OCI-LY3 (cell line): ENCODE results near the gene SPRR2F.

ENCODE experiments used
- H2AFZ ChIP-seq: fragments of 200-600, 300-600 bp; shearing (Covaris generic); 2 replicates; pipeline ENCODE4 v1.6.0; 2014; ENCODE audit warnings: antibody characterized with exemption, low read depth, low read length
- H3K27ac ChIP-seq: fragments of 200-600, 300-600 bp; sonication (generic); 2 replicates; pipeline ENCODE4 v1.5.1; 2014; ENCODE audit warnings: mild to moderate bottlenecking, low read length, moderate library complexity, mixed read lengths
- H3K27me3 ChIP-seq: fragments of 200-600, 300-600 bp; sonication (generic); 2 replicates; pipeline ENCODE4 v1.6.1; 2014; ENCODE audit warnings: low read depth, low read length, mixed read lengths
- H3K36me3 ChIP-seq: fragments of 200-600, 300-600 bp; sonication (generic); replicated peaks from 2 replicates; pipeline ENCODE3; 2014; ENCODE audit warnings: low read depth, low read length, mixed read lengths
- H3K4me1 ChIP-seq: fragments of 300-600, 200-600 bp; sonication (generic); 2 replicates; pipeline ENCODE4 v1.6.1; 2014; ENCODE audit warnings: low read length, mixed read lengths
- H3K4me2 ChIP-seq: fragments of 200-600, 300-600 bp; sonication (generic); 2 replicates; pipeline ENCODE4 v1.6.1; 2014; ENCODE audit warnings: low read length, mixed read lengths
- H3K4me3 ChIP-seq: fragments of 300-600, 200-600 bp; sonication (generic); 2 replicates; pipeline ENCODE4 v1.5.1; 2014; ENCODE audit warnings: antibody characterized with exemption, mild to moderate bottlenecking, low read length, moderate library complexity
- H3K79me2 ChIP-seq: fragments of 300-600, 200-600 bp; shearing (Covaris generic); 2 replicates; pipeline ENCODE4 v1.6.1; 2014; ENCODE audit warnings: mild to moderate bottlenecking, low read length, mixed read lengths
- H3K9ac ChIP-seq: fragments of 300-600, 200-600 bp; shearing (Covaris generic); 2 replicates; pipeline ENCODE4 v1.6.0; 2014; ENCODE audit warnings: mild to moderate bottlenecking, low read length, moderate library complexity
- H3K9me3 ChIP-seq: fragments of 200-600, 300-600 bp; shearing (Covaris generic); 2 replicates; pipeline ENCODE4 v1.6.1; 2014; ENCODE audit warnings: low read length, mixed read lengths; ENCODE audit not compliant: insufficient read depth
- H4K20me1 ChIP-seq: fragments of 200-600, 300-600 bp; sonication (generic); 2 replicates; pipeline ENCODE4 v1.6.1; 2016; ENCODE audit warnings: low read length, mixed read lengths; ENCODE audit not compliant: insufficient read depth
- EZH2phosphoT487 ChIP-seq: fragments of 200-600 bp; shearing (Covaris generic); IDR thresholded peaks from 2 replicates; pipeline ENCODE4 v1.6.1; 2018; ENCODE audit warnings: antibody characterized with exemption, mixed run types, low read depth
- TF ChIP-seq, protein P1 (sequence below): fragments of 200-600, 300-600 bp; sonication (generic); IDR thresholded peaks from 2 replicates; pipeline ENCODE4 v1.5.1; 2014; ENCODE audit warnings: antibody characterized with exemption, low read length, low read depth

Gene SPRR2F

DNA sequence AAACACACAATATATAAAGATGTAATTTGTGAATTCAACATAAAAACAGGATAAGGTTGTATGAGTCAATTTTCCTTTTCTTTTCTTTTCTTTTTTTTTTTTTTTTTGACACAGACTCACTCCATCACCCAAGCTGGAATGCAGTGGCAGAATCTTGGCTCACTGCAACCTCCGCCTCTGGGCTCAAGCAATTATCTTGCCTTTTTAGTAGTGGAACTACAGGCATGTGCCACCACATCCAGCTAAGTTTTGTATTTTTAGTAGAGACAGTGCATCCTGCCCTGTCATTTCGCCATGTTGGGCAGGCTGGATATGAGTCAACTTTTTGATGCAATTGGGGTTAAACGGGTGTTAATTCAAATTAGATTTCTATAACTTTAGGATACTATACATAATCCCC is 31.6 kb downstream of the SPRR2F start:
- H3K9me3 ChIP-seq, result no peaks in the 10 kb centered on the region
- H3K27me3 ChIP-seq, result peaks cover 22% of the 10 kb centered on the region
- no peak overlapping the region for H3K27ac ChIP-seq
- no peak overlapping the region for H2AFZ ChIP-seq
- no peaks in the 10 kb centered on the region for H4K20me1 ChIP-seq
- no peaks in the 10 kb centered on the region for H3K4me1 ChIP-seq
- no peaks in the 10 kb centered on the region for H3K79me2 ChIP-seq
- H3K36me3 ChIP-seq, result no peaks in the 10 kb centered on the region
- H3K4me3 ChIP-seq, result no peak overlapping the region
- no peak overlapping the region for H3K9ac ChIP-seq
- TF ChIP-seq, protein P1, sequence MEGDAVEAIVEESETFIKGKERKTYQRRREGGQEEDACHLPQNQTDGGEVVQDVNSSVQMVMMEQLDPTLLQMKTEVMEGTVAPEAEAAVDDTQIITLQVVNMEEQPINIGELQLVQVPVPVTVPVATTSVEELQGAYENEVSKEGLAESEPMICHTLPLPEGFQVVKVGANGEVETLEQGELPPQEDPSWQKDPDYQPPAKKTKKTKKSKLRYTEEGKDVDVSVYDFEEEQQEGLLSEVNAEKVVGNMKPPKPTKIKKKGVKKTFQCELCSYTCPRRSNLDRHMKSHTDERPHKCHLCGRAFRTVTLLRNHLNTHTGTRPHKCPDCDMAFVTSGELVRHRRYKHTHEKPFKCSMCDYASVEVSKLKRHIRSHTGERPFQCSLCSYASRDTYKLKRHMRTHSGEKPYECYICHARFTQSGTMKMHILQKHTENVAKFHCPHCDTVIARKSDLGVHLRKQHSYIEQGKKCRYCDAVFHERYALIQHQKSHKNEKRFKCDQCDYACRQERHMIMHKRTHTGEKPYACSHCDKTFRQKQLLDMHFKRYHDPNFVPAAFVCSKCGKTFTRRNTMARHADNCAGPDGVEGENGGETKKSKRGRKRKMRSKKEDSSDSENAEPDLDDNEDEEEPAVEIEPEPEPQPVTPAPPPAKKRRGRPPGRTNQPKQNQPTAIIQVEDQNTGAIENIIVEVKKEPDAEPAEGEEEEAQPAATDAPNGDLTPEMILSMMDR, result no peak
- no peak for TF ChIP-seq EZH2phosphoT487
- H3K4me2 ChIP-seq, result no peak overlapping the region

DNA sequence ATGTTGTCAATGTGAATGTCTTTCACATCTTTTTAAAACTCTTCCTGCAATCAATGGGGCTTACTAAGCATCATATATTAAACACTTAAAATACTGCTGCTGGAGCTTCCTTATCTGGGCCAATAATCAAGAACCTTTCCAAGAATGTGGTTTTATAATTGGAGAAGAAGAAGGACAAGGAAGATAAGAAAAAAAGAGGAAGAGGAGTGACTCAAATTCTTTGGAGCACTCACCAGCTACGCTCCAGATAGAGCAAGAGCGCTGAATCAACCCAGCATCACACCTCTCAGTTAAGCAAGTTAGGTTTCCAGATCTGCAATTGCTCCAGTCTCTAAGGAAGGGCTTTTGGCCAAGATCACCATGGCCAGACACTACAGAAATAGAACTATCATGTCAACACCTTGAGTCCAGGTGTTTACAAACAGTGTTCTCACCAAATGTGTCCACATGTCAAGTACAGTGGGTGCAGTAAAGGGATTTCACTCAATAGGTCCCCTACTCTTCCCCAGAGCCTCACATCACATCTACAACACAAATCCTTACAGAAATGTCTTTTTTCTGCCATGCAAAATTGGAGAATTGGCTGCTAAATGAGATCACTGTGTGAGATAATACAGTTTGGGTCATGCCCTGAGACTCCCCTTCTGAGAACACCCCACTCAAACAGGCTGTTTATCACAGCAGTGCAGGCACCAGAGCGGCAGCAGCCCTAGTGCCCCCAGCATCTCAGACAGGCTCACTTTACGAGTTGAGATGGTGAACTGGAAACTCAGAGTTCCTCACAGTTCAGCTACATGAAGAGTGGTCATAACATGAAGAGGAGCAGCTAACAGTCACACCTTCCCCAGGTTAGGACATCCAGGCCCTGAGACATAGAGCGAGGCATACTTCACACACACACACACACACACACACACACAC is 40.2 kb downstream of the SPRR2F start:
- Histone ChIP-seq H3K36me3 (no peaks in the 10 kb centered on the region), H3K27me3 (peaks cover 27% of the 10 kb centered on the region), H3K79me2 (no peaks in the 10 kb centered on the region), H3K9me3 (no peaks in the 10 kb centered on the region), H4K20me1 (no peaks in the 10 kb centered on the region), H3K4me2 (no peak overlapping the region), H3K27ac (no peak overlapping the region), H3K9ac (no peak overlapping the region), H2AFZ (no peak overlapping the region), H3K4me1 (no peaks in the 10 kb centered on the region), H3K4me3 (no peak overlapping the region)
- no peak for TF ChIP-seq EZH2phosphoT487

DNA sequence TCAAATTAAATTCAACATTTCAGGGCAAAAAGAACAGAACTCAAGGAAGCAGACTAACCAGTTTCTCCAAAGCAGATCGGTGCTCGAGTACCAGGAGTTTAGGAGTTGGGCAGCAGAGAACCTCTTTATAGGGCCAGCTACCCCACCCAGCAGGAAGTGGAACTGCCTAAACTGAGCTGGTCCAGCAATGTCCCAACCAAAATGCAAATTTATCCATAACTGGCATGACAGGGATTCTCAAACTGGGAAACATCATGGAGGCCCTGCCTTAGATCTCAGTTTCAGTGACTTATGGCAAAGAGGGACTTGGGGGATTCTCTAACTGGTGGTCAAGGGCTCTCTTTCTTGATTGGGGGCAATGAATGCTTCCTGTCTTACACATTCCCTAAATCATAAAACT is 41.8 kb downstream of the SPRR2F start, which contains the start of gene SPRR2B:
Gene SPRR2B (minus strand): TSS at position 101 of the 400 bp plus-strand sequence. CDS start 772 bp downstream, outside the sequence.
- H3K27me3 ChIP-seq, result peaks cover 40% of the 10 kb centered on the region
- H2AFZ ChIP-seq, result no peak within 1 kb of the TSS
- no peaks in the 10 kb centered on the region for H4K20me1 ChIP-seq

DNA sequence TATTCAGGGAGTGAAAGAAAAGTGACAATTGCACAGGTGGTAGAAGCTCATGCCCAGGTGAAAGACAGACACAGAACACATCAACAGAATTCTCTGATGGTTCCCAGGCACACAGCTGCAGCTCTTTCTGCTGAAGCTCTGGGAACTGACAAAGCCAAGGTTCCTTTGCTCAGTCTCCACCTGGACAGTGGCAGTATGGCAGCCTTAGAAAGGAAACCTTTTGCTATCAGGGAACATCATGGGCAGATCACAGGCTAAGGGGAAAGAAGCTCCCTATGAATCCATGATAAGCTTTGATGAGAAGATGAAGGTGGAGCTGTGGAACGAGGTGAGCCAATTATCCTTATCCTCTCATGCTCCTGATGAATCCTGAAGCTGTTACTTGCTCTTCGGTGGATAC is 43.1 kb downstream of the SPRR2F start:
- H3K9me3 ChIP-seq, result no peaks in the 10 kb centered on the region
- H2AFZ ChIP-seq, result no peak overlapping the region
- no peaks in the 10 kb centered on the region for H3K4me1 ChIP-seq
- no peak for TF ChIP-seq EZH2phosphoT487
- TF ChIP-seq, protein P1, result no peak
- no peak overlapping the region for H3K9ac ChIP-seq
- no peaks in the 10 kb centered on the region for H3K36me3 ChIP-seq
- peaks cover 49% of the 10 kb centered on the region for H3K27me3 ChIP-seq
- no peaks in the 10 kb centered on the region for H4K20me1 ChIP-seq
- no peak overlapping the region for H3K4me3 ChIP-seq
- H3K79me2 ChIP-seq, result no peaks in the 10 kb centered on the region
- H3K4me2 ChIP-seq, result no peak overlapping the region
- no peak overlapping the region for H3K27ac ChIP-seq

More for the DNA sequence above, 41.8 kb downstream of the SPRR2F start, which contains the start of gene SPRR2B:
- no peaks in the 10 kb centered on the region for H3K79me2 ChIP-seq
- H3K27ac ChIP-seq, result no peak within 1 kb of the TSS
- H3K9ac ChIP-seq, result no peak within 1 kb of the TSS
- H3K36me3 ChIP-seq, result no peaks in the 10 kb centered on the region
- no peak for TF ChIP-seq EZH2phosphoT487
- TF ChIP-seq, protein P1, result no peak
- H3K4me2 ChIP-seq, result no peak within 1 kb of the TSS
- H3K9me3 ChIP-seq, result no peaks in the 10 kb centered on the region
- H3K4me1 ChIP-seq, result no peaks in the 10 kb centered on the region
- no peak within 1 kb of the TSS for H3K4me3 ChIP-seq
